ENCODE measurements around the gene NT5C.

NT5C gene

GRCh38 chr17:75091855-75092327 lies 39.7 kb downstream of the NT5C start:
- DNase-seq (ENCODE audit: low read depth) = no peak

GRCh38 chr17:75090871-75091854 lies 40.4 kb downstream of the NT5C start:
- no peak for DNase-seq (ENCODE audit: low read depth)

- no peak for DNase-seq (ENCODE audit: low read depth)
Observed at GRCh38 chr17:75088465-75089417, 42.8 kb downstream of the NT5C start.

- DNase-seq (ENCODE audit: low read depth) = peak; percentile 19
Observed at GRCh38 chr17:75087558-75088453, 43.7 kb downstream of the NT5C start, which contains the start of gene SLC16A5. Gene SLC16A5 (plus strand): TSS chr17:75087954. CDS start chr17:75093637, 5,683 bp downstream.

GRCh38 chr17:75087182-75087557 lies 44.4 kb downstream of the NT5C start:
- no peak for DNase-seq (ENCODE audit: low read depth)

- no peak for DNase-seq (ENCODE audit: low read depth)
Observed at GRCh38 chr17:75086496-75087181, 44.9 kb downstream of the NT5C start.

GRCh38 chr17:75084039-75084660 lies 47.4 kb downstream of the NT5C start:
- DNase-seq (ENCODE audit: low read depth) = no peak

GRCh38 chr17:75082683-75083082 lies 48.9 kb downstream of the NT5C start:
- DNase-seq (ENCODE audit: low read depth) = no peak

- no peak for DNase-seq (ENCODE audit: low read depth)
Observed at GRCh38 chr17:75081611-75082540, 49.7 kb downstream of the NT5C start.

Data from stimulated activated CD8-positive, alpha-beta memory T cell treated with anti-CD3 and anti-CD28 coated beads, Interleukin-4, amount 100 ng/mL, for 24 hours (primary cell).